Activated T-helper 1 cell treated with anti-CD3 and anti-CD28 coated beads, Interleukin-12 subunit alpha, Interleukin-12 subunit beta, Interleukin-2, Interleukin-4 antibody, amounts not matched to agents 30 ng/mL and 10 ng/mL and 1 ng/mL, durations not matched to agents 14 hours and 24 hours and 36 hours (primary cell): Measurements from ENCODE around the gene NMUR2. TPM values are rescaled to one million over a fixed set of nuclear protein-coding genes. Genes with fewer than 3 reads are reported as not detected.

Experiments used
- DNase-seq: peaks from one replicate; pipeline ENCODE4 v3.0.0; 2021; ENCODE audit warnings: low spot score
- H3K27ac Mint-ChIP-seq: one replicate; pipeline ENCODE4 v1.8.0; 2021; ENCODE audit warnings: mild to moderate bottlenecking, mixed read lengths
- H3K27me3 Mint-ChIP-seq: one replicate; pipeline ENCODE4 v1.8.0; 2022; ENCODE audit warnings: mild to moderate bottlenecking, moderate library complexity, mixed read lengths; ENCODE audit not compliant: insufficient read depth
- H3K36me3 Mint-ChIP-seq: one replicate; pipeline ENCODE4 v1.8.0; 2021; ENCODE audit warnings: low read depth, mixed read lengths
- H3K4me1 Mint-ChIP-seq: one replicate; pipeline ENCODE4 v1.8.0; 2021; ENCODE audit warnings: low read depth, mixed read lengths
- H3K4me3 Mint-ChIP-seq: one replicate; pipeline ENCODE4 v1.8.0; 2021; ENCODE audit warnings: mild to moderate bottlenecking, moderate library complexity, mixed read lengths
- H3K9me3 Mint-ChIP-seq: one replicate; pipeline ENCODE4 v1.8.0; 2021; ENCODE audit warnings: mixed read lengths
- intact Hi-C: fragments of 100-400 bp; cut with micrococcal nuclease; formaldehyde crosslinking; loops from one replicate; pipeline ENCODE4 v1.15.1; 2024
- total RNA-seq: library from RNA; stranded (reverse); gene quantifications from 2 replicates; pipeline ENCODE4 v1.2.3, GENCODE V29; 2022

The NMUR2 gene
- total RNA-seq, 1 donor from 2014 or later = not detected

GRCh38 chr5:152393441-152393840 lies 11.6 kb downstream of the NMUR2 start:
- intact Hi-C loops = no loop called here
- no peak overlapping the region for H3K27ac Mint-ChIP-seq
- no peak overlapping the region for H3K4me3 Mint-ChIP-seq
- no peaks in the 10 kb centered on the region for H3K36me3 Mint-ChIP-seq
- H3K9me3 Mint-ChIP-seq = no peaks in the 10 kb centered on the region
- H3K27me3 Mint-ChIP-seq = no peaks in the 10 kb centered on the region
- H3K4me1 Mint-ChIP-seq = no peaks in the 10 kb centered on the region
- DNase-seq = no peak

- Mint-ChIP-seq H3K4me3 (no peak overlapping the region), H3K9me3 (no peaks in the 10 kb centered on the region), H3K27ac (no peak overlapping the region), H3K36me3 (no peaks in the 10 kb centered on the region), H3K27me3 (no peaks in the 10 kb centered on the region), H3K4me1 (no peaks in the 10 kb centered on the region)
- DNase-seq = no peak
- intact Hi-C loops = no loop called here
Observed at GRCh38 chr5:152389208-152389849, 15.8 kb downstream of the NMUR2 start.

GRCh38 chr5:152388610-152389009 lies 16.5 kb downstream of the NMUR2 start:
- Mint-ChIP-seq H3K36me3 (no peaks in the 10 kb centered on the region), H3K27ac (no peak overlapping the region), H3K4me3 (no peak overlapping the region), H3K9me3 (no peaks in the 10 kb centered on the region), H3K27me3 (no peaks in the 10 kb centered on the region), H3K4me1 (no peaks in the 10 kb centered on the region)
- DNase-seq = no peak
- intact Hi-C loops = no loop called here

- intact Hi-C loops = no loop called here
- Mint-ChIP-seq H3K27me3 (peaks cover 1% of the 10 kb centered on the region), H3K9me3 (no peaks in the 10 kb centered on the region), H3K4me3 (no peak overlapping the region), H3K27ac (no peak overlapping the region), H3K4me1 (no peaks in the 10 kb centered on the region), H3K36me3 (no peaks in the 10 kb centered on the region)
- DNase-seq = no peak
Observed at GRCh38 chr5:152380415-152381123, 24.5 kb downstream of the NMUR2 start.

- Mint-ChIP-seq H3K4me1 (no peaks in the 10 kb centered on the region), H3K36me3 (no peaks in the 10 kb centered on the region), H3K4me3 (no peak overlapping the region), H3K27me3 (peaks cover 1% of the 10 kb centered on the region), H3K27ac (no peak overlapping the region), H3K9me3 (no peaks in the 10 kb centered on the region)
- intact Hi-C loops = no loop called here
- DNase-seq = no peak
Observed at GRCh38 chr5:152379331-152379730, 25.7 kb downstream of the NMUR2 start.

GRCh38 chr5:152378730-152379129 lies 26.3 kb downstream of the NMUR2 start:
- no peaks in the 10 kb centered on the region for H3K9me3 Mint-ChIP-seq
- intact Hi-C loops = no loop called here

GRCh38 chr5:152376886-152377285 lies 28.2 kb downstream of the NMUR2 start:
- Mint-ChIP-seq H3K9me3 (no peaks in the 10 kb centered on the region), H3K4me3 (no peak overlapping the region), H3K27ac (no peak overlapping the region), H3K36me3 (no peaks in the 10 kb centered on the region), H3K27me3 (peaks cover 1% of the 10 kb centered on the region), H3K4me1 (no peaks in the 10 kb centered on the region)
- intact Hi-C loops = no loop called here
- no peak for DNase-seq

More at GRCh38 chr5:152378730-152379129, 26.3 kb downstream of the NMUR2 start:
- no peaks in the 10 kb centered on the region for H3K4me1 Mint-ChIP-seq
- H3K27ac Mint-ChIP-seq = no peak overlapping the region
- no peaks in the 10 kb centered on the region for H3K36me3 Mint-ChIP-seq
- H3K27me3 Mint-ChIP-seq = peaks cover 1% of the 10 kb centered on the region
- H3K4me3 Mint-ChIP-seq = no peak overlapping the region
- no peak for DNase-seq

- Mint-ChIP-seq H3K4me1 (no peaks in the 10 kb centered on the region), H3K9me3 (no peaks in the 10 kb centered on the region), H3K27ac (no peak overlapping the region), H3K27me3 (peaks cover 1% of the 10 kb centered on the region), H3K36me3 (no peaks in the 10 kb centered on the region), H3K4me3 (no peak overlapping the region)
- DNase-seq = no peak
- intact Hi-C loops = no loop called here
Observed at GRCh38 chr5:152374711-152375275, 30.3 kb downstream of the NMUR2 start.

- H3K4me3 Mint-ChIP-seq = no peak overlapping the region
- intact Hi-C loops = no loop called here
- H3K36me3 Mint-ChIP-seq = no peaks in the 10 kb centered on the region
- H3K27me3 Mint-ChIP-seq = peaks cover 1% of the 10 kb centered on the region
- H3K27ac Mint-ChIP-seq = no peak overlapping the region
- no peak for DNase-seq
- no peaks in the 10 kb centered on the region for H3K4me1 Mint-ChIP-seq
- no peaks in the 10 kb centered on the region for H3K9me3 Mint-ChIP-seq
Observed at GRCh38 chr5:152372875-152373274, 32.2 kb downstream of the NMUR2 start.

- H3K36me3 Mint-ChIP-seq = no peaks in the 10 kb centered on the region
- no peak overlapping the region for H3K27ac Mint-ChIP-seq
- H3K27me3 Mint-ChIP-seq = no peaks in the 10 kb centered on the region
- DNase-seq = no peak
- no peaks in the 10 kb centered on the region for H3K4me1 Mint-ChIP-seq
- H3K9me3 Mint-ChIP-seq = no peaks in the 10 kb centered on the region
- H3K4me3 Mint-ChIP-seq = no peak overlapping the region
- intact Hi-C loops = no loop called here
Observed at GRCh38 chr5:152369298-152369697, 35.8 kb downstream of the NMUR2 start.

- Mint-ChIP-seq H3K9me3 (no peaks in the 10 kb centered on the region), H3K36me3 (no peaks in the 10 kb centered on the region), H3K4me1 (no peaks in the 10 kb centered on the region), H3K27ac (no peak overlapping the region), H3K4me3 (no peak overlapping the region), H3K27me3 (no peaks in the 10 kb centered on the region)
- DNase-seq = no peak
- intact Hi-C loops = no loop called here
Observed at GRCh38 chr5:152367554-152367953, 37.5 kb downstream of the NMUR2 start.

- no peak for DNase-seq
- H3K36me3 Mint-ChIP-seq = no peaks in the 10 kb centered on the region
- H3K27me3 Mint-ChIP-seq = no peaks in the 10 kb centered on the region
- intact Hi-C loops = no loop called here
- no peaks in the 10 kb centered on the region for H3K9me3 Mint-ChIP-seq
- no peak overlapping the region for H3K27ac Mint-ChIP-seq
- H3K4me1 Mint-ChIP-seq = no peaks in the 10 kb centered on the region
- no peak overlapping the region for H3K4me3 Mint-ChIP-seq
Observed at GRCh38 chr5:152366716-152367115, 38.4 kb downstream of the NMUR2 start.

- no peaks in the 10 kb centered on the region for H3K36me3 Mint-ChIP-seq
- H3K4me1 Mint-ChIP-seq = no peaks in the 10 kb centered on the region
- intact Hi-C loops = no loop called here
- no peak overlapping the region for H3K4me3 Mint-ChIP-seq
- no peaks in the 10 kb centered on the region for H3K9me3 Mint-ChIP-seq
- no peaks in the 10 kb centered on the region for H3K27me3 Mint-ChIP-seq
- DNase-seq = no peak
- no peak overlapping the region for H3K27ac Mint-ChIP-seq
Observed at GRCh38 chr5:152364899-152365298, 40.2 kb downstream of the NMUR2 start.
